Choroid plexus epithelial cell (primary cell): ENCODE data around the gene ST6GALNAC3.

ENCODE experiments used
- DNase-seq: peaks from one replicate; pipeline ENCODE4 v3.0.0-alpha.2; 2010; ENCODE audit warnings: low read depth
- H3K4me3 ChIP-seq: 2 replicates; pipeline ENCODE4 v1.5.1; 2011; ENCODE audit warnings: low read depth, mild to moderate bottlenecking, control low read depth, low read length, moderate library complexity
- CTCF ChIP-seq: conservative IDR thresholded peaks from 2 replicates; pipeline ENCODE4 v1.5.1; 2011; ENCODE audit warnings: low read depth, mild to moderate bottlenecking, control low read depth, inconsistent platforms, low read length, moderate library complexity

ST6GALNAC3 gene

GRCh38 chr1:76068953-76069561, 5.5 kb upstream of the ST6GALNAC3 start:
- H3K4me3 ChIP-seq, result no peak overlapping the region
- DNase-seq, result no peak
- no peak for TF ChIP-seq CTCF

- TF ChIP-seq CTCF, result no peak
- H3K4me3 ChIP-seq, result no peak overlapping the region
- no peak for DNase-seq
Measured at GRCh38 chr1:76070538-76070937, 4.0 kb upstream of the ST6GALNAC3 start.

GRCh38 chr1:76073481-76073880, 1.1 kb upstream of the ST6GALNAC3 start:
- TF ChIP-seq CTCF, result no peak
- peak; percentile 93 for DNase-seq
- H3K4me3 ChIP-seq, result no peak overlapping the region

GRCh38 chr1:76075188-76075489, 593 bp downstream of the ST6GALNAC3 start:
- no peak for DNase-seq
- peak overlapping the region; percentile 70 for H3K4me3 ChIP-seq
- TF ChIP-seq CTCF, result no peak

- no peak overlapping the region for H3K4me3 ChIP-seq
- TF ChIP-seq CTCF, result no peak
- peak; percentile 57 for DNase-seq
Measured at GRCh38 chr1:76075877-76076276, 1.3 kb downstream of the ST6GALNAC3 start.

- no peak overlapping the region for H3K4me3 ChIP-seq
- no peak for DNase-seq
- TF ChIP-seq CTCF, result no peak
Measured at GRCh38 chr1:76079475-76080227, 5.1 kb downstream of the ST6GALNAC3 start.

GRCh38 chr1:76080552-76081079, 6.1 kb downstream of the ST6GALNAC3 start:
- TF ChIP-seq CTCF, result no peak
- H3K4me3 ChIP-seq, result no peak overlapping the region
- DNase-seq, result no peak
